HT1080 (cell line): ENCODE results near the gene ABHD12. TPM values are rescaled to one million over a fixed set of nuclear protein-coding genes. Genes with fewer than 3 reads are reported as not detected.
"Not testable (repeated sequence)": the region's sequence is repeated elsewhere in the genome, so short reads cannot be mapped to it uniquely, and the experiment has no call there.

ENCODE experiments used
- DNase-seq: peaks from one replicate; pipeline ENCODE4 v3.0.0-alpha.2; 2015; ENCODE audit warnings: low read depth
- total RNA-seq: library from RNA; depleted of rRNA; stranded (reverse); fragments of >200 nt; shearing (Covaris generic); gene quantifications from 2 replicates; pipeline ENCODE4 v1.2.3, GENCODE V29; 2014

Gene ABHD12
- total RNA-seq, 1 experiment from 2014 or later = 50.2 TPM

GRCh38 chr20:25278636-25279361 lies 111.8 kb downstream of the ABHD12 start:
- DNase-seq = no peak

GRCh38 chr20:25277941-25278521 lies 112.6 kb downstream of the ABHD12 start:
- no peak for DNase-seq

- no peak for DNase-seq
These were observed 113.4 kb downstream of the ABHD12 start for GRCh38 chr20:25277051-25277801.

GRCh38 chr20:25276533-25277050 lies 114.0 kb downstream of the ABHD12 start:
- DNase-seq = no peak

- DNase-seq = no peak
These were observed 114.7 kb downstream of the ABHD12 start for GRCh38 chr20:25275813-25276532.

- DNase-seq = no peak
These were observed 115.5 kb downstream of the ABHD12 start for GRCh38 chr20:25274891-25275812.

- DNase-seq = no peak
These were observed 116.2 kb downstream of the ABHD12 start for GRCh38 chr20:25274481-25274880.

GRCh38 chr20:25273541-25274358 lies 116.9 kb downstream of the ABHD12 start:
- no peak for DNase-seq

- no peak for DNase-seq
These were observed 117.6 kb downstream of the ABHD12 start for GRCh38 chr20:25273046-25273445.

- no peak for DNase-seq
These were observed 118.2 kb downstream of the ABHD12 start for GRCh38 chr20:25272223-25273000.

- no peak for DNase-seq
These were observed 119.0 kb downstream of the ABHD12 start for GRCh38 chr20:25271486-25272222.

- no peak for DNase-seq
These were observed 119.8 kb downstream of the ABHD12 start for GRCh38 chr20:25270829-25271251.

- DNase-seq = no peak
These were observed 120.8 kb downstream of the ABHD12 start for GRCh38 chr20:25269833-25270170.

GRCh38 chr20:25269057-25269832 lies 121.4 kb downstream of the ABHD12 start:
- no peak for DNase-seq

- DNase-seq = not testable (repeated sequence)
These were observed 129.7 kb downstream of the ABHD12 start for GRCh38 chr20:25260770-25261437.

GRCh38 chr20:25259788-25260254 lies 130.8 kb downstream of the ABHD12 start:
- no peak for DNase-seq

GRCh38 chr20:25259358-25259757 lies 131.3 kb downstream of the ABHD12 start:
- DNase-seq = no peak
